ENCODE data around the gene CACNA1S.

Gene CACNA1S

DNA sequence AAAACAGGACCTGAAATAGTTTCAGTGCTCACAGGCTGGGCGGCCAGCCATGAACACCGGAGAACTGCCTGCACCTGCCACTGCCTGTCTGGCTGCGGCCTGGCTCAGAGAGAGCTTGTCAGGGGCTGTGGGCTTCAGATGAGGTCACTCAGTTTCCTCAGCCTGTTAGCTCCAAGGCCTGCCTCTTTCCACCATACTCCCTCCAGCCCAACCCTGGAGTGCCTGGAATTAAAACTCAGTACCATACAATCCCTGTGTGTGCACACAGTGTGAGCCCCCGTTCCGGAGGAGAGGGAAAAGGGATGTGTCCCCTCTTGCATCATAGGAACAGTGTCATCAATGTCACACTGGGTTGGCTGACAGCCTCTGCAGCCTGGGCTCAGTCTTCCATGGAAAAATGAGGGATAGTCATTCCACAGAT, 16.2 kb downstream of the CACNA1S start:
- in situ Hi-C loops (cut with MboI; ENCODE audit: low sequenced_read_pairs), result no loop called here

DNA sequence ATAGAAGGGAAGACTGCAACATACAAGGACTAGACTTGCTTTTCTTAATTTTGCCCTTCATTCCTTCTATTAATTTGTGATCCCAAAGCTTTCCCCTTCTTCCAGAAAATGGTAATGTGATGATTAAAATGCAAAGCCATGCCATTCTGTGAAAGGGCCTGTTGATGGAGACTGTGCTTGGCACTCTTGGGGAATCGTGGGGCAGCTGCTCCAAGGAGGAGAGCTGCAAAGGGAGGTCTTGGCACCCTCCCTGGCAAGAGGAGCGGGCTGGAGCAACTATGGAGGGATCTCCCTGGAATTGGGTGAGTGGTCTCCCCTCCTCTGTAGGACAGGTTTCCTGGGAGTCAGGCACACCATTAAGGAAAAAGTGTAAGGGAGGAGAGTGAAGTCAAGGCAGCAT, 16.6 kb downstream of the CACNA1S start:
- in situ Hi-C loops (cut with MboI; ENCODE audit: low sequenced_read_pairs), result no loop called here

DNA sequence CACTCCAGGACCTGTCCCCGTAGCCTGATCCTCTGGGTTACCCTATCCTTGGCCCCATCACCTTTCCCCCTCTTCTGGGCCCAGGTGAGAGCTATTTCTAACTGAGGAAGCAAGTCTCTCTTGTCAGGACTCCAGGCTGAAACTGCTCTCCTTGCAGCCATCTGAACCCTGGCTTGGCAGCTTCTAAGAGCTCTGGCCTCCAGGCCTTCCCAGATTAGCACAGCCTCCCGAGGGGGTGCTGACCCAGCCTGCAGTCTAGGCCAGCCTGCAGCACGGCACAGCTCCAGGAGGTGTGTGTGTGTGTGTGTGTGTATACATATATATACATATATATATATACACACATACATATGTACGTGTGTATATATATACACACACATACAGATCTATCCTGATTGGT, 17.4 kb downstream of the CACNA1S start:
- in situ Hi-C loops (cut with MboI; ENCODE audit: low sequenced_read_pairs), result no loop called here

DNA sequence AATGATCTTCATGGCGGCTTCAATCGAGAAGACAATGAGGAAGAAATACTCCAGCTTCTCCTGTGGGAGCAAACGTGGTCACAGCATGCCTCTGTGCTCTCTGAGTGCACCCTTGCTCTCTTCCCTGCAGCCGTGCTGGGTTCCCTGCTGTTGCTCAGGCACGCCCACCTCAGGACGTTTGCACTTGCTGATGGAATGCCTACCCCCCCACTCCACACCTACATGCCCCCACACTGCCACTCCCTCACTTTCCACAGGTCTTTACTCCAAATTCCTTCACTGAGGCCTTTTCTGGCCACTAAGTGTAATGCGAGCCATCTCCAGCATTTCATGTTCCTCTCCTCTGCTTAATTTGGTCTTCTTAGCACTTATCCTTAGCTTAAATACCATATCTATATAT, 18.3 kb downstream of the CACNA1S start:
- in situ Hi-C loops (cut with MboI; ENCODE audit: low sequenced_read_pairs), result no loop called here

DNA sequence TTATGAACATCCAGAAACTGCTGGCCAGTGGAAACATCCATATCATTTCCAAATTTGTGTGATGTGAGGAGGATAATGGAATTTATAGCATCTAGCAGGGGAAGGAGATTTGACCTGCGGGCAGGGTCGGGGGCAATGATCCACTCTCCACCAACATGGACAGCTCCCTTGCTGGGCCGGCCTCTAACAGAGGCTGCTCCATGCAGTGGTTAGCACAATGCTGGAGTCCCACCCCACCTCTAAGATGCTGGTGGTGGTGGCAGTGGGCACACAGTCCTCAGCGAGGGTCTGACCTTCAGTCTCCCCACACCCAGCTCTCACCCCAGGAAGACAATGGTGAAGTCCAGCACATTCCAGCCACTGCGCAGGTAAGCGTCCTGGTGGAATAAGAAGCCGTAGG, 18.7 kb downstream of the CACNA1S start:
- in situ Hi-C loops (cut with MboI; ENCODE audit: low sequenced_read_pairs), result no loop called here

DNA sequence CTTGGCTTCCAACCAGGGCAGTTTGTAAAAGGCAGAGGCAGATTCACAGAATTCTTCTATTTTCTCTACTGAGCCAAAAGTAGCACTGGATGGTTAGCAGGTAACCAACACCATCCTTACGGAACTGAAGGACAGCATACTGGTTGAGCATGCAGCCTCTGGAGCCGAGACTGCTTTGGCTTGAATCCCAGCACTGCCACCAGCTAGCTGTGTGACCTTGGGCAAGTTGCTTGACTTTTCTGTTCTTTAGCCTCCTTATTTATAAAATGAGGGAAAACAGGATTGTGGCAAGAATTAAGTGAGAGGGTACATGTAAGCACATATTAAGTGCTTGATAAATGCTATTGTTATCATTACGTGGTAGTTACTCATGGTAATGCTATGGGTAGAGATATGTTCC, 19.5 kb downstream of the CACNA1S start:
- in situ Hi-C loops (cut with MboI; ENCODE audit: low sequenced_read_pairs), result no loop called here

DNA sequence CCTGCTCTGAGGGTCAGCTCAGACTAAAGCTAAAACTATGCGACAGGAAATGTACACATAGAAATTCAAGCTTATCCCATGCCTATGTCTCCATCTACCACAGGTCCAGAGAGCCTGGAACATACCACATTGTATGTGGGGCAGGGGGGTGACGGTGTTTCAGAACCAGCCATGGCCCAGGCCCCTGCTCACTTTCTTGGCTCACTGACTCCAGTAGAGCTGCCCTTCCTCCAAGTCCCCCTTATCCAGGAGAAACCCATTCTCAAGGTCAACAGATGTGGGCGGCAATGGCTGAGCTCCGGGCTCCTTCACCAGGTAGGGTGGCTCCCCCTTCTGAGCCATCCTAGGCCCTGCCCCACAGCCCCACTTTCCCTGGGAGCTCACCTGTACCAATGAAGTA, 21.0 kb downstream of the CACNA1S start:
- in situ Hi-C loops (cut with MboI; ENCODE audit: low sequenced_read_pairs), result no loop called here

DNA sequence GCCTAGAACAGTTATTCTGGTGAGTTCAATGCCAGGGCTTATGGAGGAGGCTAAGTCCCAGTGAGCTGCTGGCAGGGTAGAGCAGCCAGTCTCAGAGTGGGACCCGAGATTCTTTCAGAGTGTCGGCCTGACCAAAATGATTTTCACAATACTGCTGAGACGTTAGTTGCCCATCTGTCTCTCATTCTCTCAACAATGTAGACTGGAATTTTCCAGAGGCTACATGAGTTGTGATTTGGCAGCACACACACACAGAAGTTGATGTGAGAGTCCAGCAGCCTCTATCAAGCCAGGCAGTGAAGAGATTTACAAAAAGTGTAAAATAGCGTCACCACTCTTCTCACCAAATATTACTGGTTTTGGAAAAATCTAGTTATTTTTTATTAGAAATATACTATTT, 21.7 kb downstream of the CACNA1S start:
- in situ Hi-C loops (cut with MboI; ENCODE audit: low sequenced_read_pairs), result no loop called here

DNA sequence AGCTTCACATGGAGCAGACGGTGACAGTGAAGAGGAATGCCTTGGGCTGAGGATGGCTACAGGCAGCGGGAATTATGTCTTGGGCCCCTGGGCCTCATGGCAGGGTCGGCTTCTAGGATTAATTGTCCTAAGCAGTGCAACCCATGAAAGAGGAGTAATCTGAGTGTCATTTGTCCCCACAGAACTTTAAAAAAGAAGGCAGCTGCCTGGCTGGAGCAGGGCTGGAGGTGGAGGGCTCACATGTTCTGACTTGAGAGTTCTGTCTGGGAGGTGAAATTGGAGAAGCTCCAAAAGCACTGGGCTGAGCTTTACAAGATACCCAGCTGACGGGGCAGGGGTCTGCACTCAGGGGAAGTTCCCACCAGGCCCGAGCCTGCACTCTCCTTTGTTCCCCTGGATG, 22.6 kb downstream of the CACNA1S start:
- in situ Hi-C loops (cut with MboI; ENCODE audit: low sequenced_read_pairs), result no loop called here

DNA sequence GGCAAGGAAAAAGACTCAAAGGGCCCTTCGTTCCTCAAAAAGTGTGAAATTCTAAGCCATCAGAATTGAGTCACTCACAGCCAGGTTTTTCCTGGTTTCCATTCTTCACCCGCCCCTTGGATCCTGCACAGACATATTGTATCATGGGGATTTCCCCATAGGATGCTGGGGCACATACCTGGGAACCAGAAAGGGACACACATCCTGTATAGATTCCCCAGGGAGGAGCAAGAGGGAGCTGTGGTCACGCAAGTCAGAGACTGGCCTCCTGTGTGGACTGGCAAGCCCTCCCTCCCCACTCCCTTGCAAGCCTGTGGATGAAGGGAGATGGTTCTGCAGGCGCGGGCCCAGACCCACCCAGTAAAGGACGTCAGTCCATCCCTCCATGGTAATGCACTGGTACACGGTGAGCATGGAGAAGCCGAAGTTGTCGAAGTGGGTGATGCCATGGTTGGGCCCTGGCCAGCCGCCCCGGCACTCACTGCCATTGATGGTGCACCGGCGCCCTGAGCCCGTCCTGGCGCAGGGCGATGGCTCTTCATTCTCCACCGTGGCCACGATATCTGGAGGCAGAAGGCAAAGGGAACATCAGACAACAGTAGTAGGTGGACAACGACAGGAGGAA, 23.2 kb downstream of the CACNA1S start:
- in situ Hi-C loops (cut with MboI; ENCODE audit: low sequenced_read_pairs), result no loop called here

DNA sequence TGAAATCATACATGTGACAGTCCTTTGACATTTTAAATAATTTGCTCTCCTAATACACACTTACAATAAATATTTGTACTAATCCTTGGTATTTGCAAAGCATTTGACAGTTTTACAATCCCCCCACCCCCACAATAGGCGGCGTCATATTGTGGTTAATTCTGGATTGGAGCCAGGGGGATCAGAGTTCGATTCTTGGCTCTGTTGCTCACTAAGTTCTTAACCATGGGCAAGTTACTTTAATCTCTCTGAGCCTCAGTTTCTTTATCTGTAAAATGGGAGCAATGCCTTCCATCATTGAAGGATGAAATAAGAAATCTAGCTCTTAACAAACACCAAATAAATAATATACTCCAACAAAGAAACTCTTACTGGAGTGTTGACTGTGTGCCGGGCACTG, 23.8 kb downstream of the CACNA1S start:
- in situ Hi-C loops (cut with MboI; ENCODE audit: low sequenced_read_pairs), result no loop called here

DNA sequence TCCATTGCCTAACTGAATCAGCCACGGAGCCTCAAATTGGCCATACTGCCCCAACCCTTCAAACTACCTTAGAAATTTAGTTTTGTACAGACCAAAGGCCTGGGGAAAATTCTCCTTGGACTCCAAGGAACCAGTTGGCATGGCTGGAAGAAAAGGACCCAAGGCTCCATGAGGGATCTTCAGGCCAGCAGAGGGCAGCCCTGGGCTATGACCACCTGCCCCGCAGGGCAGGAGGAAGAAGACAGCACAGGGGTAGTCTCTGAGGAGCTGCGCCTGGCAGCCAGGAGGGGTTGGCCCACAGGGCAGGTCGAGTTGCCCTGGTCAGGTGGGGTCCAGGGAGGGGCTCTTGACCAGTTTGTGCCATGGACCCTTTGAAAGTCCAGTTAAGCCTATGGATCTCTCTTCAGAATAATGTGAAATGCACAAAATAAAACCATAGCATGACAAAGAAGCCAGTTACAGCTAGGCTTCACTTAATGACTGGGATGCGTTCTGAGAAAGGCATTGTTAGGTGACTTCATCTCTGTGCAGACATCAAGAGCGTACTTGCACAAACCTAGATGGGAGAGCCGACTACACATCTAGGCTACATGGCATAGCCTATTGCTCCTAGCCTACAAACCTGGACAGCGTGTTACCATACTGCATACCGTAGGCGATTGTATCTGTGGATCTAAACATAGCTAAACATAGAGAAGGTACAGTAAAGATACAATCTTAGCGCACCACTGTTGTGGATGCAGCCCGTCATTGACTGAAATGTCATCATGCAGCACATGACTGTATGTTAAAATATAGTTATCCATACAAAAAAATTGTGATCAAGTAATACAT, 26.1 kb downstream of the CACNA1S start:
- in situ Hi-C loops (cut with MboI; ENCODE audit: low sequenced_read_pairs), result no loop called here

DNA sequence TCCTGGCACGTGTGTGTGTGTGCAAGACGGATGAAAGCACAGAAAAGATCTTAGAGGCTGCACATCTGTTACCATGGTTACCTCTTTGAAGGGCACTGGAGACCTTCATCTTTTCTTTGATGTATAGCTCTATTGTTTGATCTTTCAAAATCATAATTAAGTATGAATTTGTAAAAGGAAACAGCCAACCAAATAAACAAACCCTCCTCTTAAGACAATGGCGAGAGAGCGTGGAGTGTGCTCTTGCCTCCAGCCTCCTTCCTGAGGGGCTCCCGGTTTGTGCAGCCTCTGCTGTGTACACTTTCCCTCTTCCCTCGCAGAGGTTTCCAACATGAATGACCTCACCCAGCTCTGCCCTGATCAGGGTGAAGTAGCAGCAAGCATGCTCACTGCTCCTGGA, 27.9 kb downstream of the CACNA1S start:
- in situ Hi-C loops (cut with MboI; ENCODE audit: low sequenced_read_pairs), result no loop called here

DNA sequence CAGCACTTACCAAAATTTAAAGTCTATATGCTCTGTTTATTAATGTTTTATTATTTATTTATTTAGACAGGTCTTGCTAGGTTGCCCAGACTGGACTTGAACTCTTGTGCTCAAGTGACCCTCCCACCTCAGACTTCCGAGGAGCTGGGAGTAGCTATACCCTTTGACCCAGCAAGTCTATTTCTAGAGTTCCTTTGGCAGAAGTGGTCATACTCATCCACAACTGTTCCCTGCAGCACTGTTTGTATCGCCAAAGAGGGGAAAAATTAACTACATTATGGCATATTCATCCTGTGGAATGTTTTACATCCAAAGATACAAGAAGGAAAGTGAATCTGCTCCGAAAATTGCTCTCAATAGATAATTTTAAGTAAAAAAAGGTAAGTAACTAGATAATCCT, 28.5 kb downstream of the CACNA1S start:
- in situ Hi-C loops (cut with MboI; ENCODE audit: low sequenced_read_pairs), result no loop called here

DNA sequence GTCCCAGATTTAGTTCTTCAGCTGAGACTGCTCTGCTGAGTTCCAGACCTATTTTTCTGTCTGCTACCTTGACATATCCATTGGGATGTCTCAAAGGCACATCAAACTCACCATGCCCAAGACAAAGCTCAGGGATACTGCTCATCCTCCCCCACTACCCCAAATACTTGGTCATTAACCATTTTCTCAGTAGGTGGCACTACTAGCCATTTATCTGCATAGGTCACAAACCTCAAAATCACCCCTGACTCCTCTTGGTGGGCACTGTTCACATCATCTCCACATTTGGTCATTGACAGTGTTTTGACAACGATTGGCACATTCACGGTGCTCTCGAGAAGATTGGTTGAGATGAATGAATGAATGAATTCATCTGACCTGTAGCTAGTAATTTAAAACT, 32.1 kb downstream of the CACNA1S start:
- in situ Hi-C loops (cut with MboI; ENCODE audit: low sequenced_read_pairs), result no loop called here

DNA sequence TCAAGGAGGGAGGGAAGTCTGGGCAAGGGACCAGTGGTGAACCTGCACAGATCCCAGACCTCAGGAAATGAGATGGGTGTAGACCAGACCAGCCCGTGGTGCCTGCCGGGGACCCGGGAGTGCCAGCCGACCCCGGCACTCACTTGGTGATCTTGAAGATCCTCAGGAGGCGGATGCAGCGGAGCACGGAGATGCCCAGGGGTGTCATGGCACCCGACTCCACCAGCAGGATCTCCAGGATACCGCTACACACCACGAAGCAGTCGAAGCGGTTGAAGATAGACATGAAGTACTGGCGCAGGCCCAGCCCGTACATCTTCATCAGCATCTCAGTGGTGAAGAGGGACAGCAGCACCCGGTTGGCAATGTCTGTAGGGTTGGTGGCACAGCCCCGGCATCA, 34.5 kb downstream of the CACNA1S start:
- in situ Hi-C loops (cut with MboI; ENCODE audit: low sequenced_read_pairs), result no loop called here

DNA sequence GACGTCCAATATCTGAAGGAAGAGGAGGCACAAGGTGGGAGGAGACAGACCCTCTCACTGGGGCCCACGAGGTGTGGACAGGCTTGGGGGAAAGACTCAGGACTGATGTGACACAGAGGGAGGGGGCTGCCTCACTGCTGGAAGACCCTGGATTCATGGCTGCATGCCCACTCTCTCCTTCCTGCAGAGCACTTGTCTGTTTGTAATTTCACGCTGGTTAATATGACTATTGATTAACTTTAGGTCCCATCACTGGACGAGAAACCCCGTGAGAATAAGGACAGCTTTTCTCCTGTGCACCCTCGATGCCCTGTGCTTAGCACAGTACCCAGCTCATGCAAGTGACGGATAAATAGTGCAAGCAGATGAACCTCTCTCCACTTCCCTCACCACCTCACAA, 35.1 kb downstream of the CACNA1S start:
- in situ Hi-C loops (cut with MboI; ENCODE audit: low sequenced_read_pairs), result no loop called here

DNA sequence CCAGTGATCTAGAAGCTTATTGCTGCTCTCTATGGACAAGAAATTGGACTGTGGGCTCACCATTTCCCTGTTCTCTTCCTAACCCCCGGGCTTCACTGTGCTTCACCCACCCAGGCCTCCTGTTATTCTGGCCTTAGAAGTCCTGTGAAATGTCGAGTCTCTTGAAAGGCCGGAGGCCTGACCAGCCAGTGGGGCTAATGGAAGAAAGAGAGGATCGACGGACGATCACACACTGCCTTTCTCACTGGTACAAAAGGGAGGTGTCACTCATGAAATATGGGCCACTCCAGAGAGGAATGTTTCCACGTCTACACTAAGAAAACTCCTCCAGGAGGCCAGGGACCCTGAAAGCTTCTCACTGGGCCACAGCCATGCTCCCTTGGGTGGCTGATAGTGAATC, 36.1 kb downstream of the CACNA1S start:
- in situ Hi-C loops (cut with MboI; ENCODE audit: low sequenced_read_pairs), result no loop called here

DNA sequence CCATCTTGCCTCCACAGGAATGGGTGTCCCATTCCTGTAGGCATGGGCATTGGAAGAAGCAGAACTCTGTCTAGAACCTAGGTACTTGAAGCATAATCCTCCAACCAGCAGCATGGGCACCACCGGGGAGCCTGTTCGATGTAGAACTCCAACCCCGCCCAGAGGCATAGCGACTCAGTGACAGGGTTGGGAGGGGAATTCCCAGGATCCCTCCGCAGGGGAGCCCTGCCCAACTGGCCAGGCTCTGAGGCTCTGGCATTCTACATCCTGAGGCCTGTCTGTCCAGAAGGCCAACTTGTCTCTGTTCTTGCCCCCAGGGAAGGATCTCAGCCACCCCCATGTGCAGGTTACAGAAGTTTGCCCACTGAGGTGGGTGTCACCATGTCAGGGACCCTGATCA, 38.2 kb downstream of the CACNA1S start:
- in situ Hi-C loops (cut with MboI; ENCODE audit: low sequenced_read_pairs), result no loop called here

DNA sequence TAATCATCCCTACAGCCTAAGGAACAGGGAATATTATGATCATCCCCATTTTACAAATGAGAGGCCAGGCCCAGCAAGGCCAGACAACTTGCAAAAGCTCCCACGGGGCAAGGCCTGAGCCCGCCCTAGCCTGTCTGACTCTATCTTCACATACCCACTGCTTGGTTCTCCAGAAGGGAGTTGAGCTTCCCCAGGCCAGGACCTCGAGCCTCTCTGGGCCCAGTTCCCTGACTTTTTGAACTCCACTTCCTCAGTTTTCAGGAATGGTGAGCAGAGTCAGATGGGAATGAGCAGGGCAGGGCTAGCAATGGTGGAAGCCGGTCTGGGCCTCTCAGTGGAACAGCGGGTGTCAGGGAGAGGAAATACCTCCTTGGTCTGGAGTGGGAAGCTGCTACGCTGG, 39.3 kb downstream of the CACNA1S start:
- in situ Hi-C loops (cut with MboI; ENCODE audit: low sequenced_read_pairs), result no loop called here

DNA sequence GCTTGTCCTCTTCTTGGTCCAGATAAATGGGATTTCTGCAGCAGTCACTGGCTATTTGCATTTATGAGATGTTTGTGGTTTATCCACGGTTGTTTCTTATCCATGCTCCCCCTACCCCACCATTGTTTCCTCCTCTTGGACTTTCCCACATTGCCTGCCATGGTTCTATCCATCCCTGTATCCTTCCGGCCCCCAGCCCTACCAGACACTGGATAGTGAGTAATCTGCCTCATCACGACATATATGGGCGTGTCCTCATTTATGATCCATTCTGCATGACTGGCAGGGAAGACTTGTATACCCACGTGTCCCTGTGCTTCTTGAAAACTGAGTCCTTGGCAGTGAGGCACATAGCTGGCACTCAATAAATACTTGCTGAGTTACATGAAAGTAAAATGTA, 40.1 kb downstream of the CACNA1S start:
- in situ Hi-C loops (cut with MboI; ENCODE audit: low sequenced_read_pairs), result no loop called here

DNA sequence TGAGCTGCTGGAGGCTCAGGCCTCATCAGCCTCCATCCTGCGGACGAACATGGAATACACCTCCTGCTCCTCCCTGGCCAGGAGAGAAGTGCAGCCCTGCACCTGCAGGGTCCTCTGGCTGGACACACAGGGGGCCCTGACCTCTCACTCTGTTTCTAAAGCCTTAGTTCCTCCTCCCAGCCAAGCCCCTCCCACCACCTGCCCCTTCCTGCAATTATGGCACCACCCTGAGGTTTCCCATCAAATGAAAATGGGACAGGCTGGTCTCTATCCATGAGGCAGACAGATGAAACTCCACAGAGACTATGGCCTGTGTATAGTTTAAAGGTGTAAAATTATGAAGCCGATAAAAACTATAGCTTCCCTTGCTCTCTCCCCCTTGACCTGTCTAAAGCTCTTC, 42.6 kb downstream of the CACNA1S start:
- in situ Hi-C loops (cut with MboI; ENCODE audit: low sequenced_read_pairs), result no loop called here

DNA sequence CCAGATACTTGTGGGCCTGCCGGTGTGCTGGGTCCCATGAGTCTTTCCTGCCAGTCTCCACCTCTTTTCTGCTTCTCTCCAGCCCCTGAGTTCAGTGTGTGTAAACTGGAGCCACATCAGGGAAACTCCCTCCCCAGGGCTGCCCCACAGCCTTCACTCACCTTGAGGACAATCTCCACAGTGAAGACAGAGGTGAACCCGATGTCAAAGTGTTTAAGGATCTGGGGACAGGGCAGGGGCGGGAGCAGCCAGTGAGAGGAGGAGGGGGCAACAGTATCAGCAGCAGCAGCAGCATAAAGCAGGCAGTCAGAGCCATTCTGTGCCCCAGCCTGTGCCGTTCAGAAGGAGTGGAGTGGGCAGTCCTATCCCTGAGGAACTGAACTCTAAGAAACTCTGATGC, 43.2 kb downstream of the CACNA1S start:
- in situ Hi-C loops (cut with MboI; ENCODE audit: low sequenced_read_pairs), result no loop called here
